ENCODE measurements around the gene DCHS1.
"Not testable (repeated sequence)": the region's sequence is repeated elsewhere in the genome, so short reads cannot be mapped to it uniquely, and the experiment has no call there.

GRCh38 chr11:6690431-6691132 is 35.0 kb upstream of the DCHS1 start:
- not testable (repeated sequence) for TF ChIP-seq EZH2phosphoT487 (IDR thresholded peaks at IDR 0.05; ENCODE audit: insufficient read depth, low read depth); EZH2 (IDR thresholded peaks at IDR 0.05; ENCODE audit: insufficient read depth, poor library complexity, severe bottlenecking)
